ENCODE measurements around the gene ELOVL4.

The ELOVL4 gene

DNA sequence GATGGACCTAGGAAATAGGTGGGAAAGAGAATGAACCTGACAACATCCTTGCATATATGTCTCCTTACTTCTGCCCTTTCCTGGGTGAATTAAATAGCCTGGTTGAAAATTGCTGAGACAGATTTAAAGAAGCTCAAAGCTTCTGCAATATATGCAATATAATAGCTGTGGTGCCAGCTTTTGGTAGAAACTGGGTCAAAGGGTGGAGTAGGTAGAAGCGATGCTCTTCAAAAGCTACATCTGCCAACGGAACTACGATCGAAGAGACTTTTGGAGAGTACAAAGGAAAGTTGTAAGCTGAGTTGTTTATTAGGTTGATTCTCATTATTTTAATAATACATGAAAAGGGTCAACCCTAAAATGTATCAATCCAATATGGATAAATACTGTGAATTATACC, 34.3 kb upstream of the ELOVL4 start:
- DNase-seq (ENCODE audit: low read depth in 2 of 2), result no peak
- TF ChIP-seq, protein P1, sequence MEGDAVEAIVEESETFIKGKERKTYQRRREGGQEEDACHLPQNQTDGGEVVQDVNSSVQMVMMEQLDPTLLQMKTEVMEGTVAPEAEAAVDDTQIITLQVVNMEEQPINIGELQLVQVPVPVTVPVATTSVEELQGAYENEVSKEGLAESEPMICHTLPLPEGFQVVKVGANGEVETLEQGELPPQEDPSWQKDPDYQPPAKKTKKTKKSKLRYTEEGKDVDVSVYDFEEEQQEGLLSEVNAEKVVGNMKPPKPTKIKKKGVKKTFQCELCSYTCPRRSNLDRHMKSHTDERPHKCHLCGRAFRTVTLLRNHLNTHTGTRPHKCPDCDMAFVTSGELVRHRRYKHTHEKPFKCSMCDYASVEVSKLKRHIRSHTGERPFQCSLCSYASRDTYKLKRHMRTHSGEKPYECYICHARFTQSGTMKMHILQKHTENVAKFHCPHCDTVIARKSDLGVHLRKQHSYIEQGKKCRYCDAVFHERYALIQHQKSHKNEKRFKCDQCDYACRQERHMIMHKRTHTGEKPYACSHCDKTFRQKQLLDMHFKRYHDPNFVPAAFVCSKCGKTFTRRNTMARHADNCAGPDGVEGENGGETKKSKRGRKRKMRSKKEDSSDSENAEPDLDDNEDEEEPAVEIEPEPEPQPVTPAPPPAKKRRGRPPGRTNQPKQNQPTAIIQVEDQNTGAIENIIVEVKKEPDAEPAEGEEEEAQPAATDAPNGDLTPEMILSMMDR (IDR thresholded peaks at IDR 0.05; ENCODE audit: low read depth, low read length), result no peak

DNA sequence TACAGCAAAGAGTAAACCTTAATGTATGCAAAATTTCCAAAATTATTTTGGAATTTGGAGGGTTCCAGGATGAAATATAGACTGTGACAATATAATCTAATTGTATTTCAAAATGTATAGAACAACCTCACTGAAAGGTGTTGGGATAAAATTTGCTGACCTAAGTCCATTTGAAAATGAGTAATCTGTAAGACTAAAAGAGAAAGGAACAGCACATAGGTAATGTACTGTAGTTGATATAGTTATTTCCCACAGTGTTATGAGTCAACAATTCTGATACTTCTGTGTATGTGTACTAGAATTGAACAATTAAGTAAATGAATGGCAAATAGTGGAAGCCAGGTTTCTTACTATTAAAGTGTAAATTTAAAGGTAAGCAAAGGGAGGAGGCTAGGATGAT, 23.8 kb upstream of the ELOVL4 start:
- TF ChIP-seq, protein P1 (IDR thresholded peaks at IDR 0.05; ENCODE audit: low read depth, low read length), result no peak
- H3K4me3 ChIP-seq (replicated peaks in 1 of 2; ENCODE audit: low read depth in 2 of 2, low read length in 2 of 2), result no peak overlapping the region
- DNase-seq (ENCODE audit: low read depth in 2 of 2), result no peak

More for the DNA sequence above, 34.3 kb upstream of the ELOVL4 start:
- no peak overlapping the region for H3K4me3 ChIP-seq (replicated peaks in 1 of 2; ENCODE audit: low read depth in 2 of 2, low read length in 2 of 2)

DNA sequence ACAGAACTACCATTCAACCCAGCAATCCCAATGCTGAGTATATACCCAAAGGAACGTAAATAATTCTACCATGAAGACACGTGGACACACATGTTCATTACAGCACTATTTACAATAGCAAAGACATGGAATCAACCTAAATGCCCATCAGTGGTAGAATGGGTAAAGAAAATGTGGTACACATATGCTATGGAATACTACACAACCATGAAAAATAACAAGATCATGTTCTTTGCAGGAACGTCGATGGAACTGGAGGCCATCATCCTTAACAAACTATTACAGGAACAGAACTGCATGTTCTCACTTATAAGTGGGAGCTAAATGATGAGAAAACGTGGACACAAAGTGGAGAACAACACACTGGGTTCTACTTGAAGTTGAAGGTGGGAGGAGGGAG, 22.4 kb upstream of the ELOVL4 start:
- H3K4me3 ChIP-seq (replicated peaks in 1 of 2; ENCODE audit: low read depth in 2 of 2, low read length in 2 of 2), result no peak overlapping the region
- no peak for DNase-seq (ENCODE audit: low read depth in 2 of 2)
- TF ChIP-seq, protein P1 (IDR thresholded peaks at IDR 0.05; ENCODE audit: low read depth, low read length), result no peak

DNA sequence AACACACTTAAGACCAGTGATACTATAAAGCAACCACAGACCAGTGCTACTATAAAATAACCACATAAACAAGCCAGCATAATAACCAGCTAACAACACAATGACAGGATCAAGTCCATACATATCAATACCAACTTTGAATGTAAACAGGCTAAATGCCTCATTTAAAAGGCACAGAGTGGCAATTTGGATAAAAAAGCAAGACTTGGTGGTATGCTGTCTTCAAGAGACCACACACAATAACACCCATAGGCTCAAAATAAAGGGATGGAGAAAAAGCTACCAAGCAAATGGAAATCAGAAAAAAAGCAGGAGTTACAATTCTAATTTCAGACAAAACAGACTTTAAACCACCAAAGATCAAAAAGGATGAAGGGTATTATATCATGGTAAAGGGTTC, 19.8 kb upstream of the ELOVL4 start:
- H3K4me3 ChIP-seq (replicated peaks in 1 of 2; ENCODE audit: low read depth in 2 of 2, low read length in 2 of 2), result no peak overlapping the region
- no peak for DNase-seq (ENCODE audit: low read depth in 2 of 2)
- TF ChIP-seq, protein P1 (IDR thresholded peaks at IDR 0.05; ENCODE audit: low read depth, low read length), result no peak

DNA sequence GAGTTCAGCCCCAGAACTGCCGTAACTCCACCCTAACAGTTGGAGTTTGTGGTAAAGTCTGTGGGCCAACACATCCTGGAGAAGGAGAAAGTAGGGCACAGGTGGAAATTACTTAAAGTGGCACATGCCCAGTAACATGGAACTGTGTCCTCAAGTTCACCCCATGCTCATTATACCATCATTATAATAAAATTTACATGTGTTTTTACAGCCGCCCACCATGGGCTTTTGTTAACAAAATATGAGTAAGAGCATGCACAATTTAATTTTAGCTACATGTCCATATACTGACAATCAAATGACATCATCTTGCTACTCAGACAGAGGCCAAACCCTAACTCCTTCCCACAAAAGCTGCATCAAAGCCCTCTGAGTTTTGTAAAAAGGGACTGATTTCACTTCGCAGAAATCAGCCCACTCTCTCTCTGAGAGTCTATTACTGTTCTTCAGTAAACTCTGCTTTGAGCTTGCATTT, 17.3 kb upstream of the ELOVL4 start:
- H3K4me3 ChIP-seq (replicated peaks in 1 of 2; ENCODE audit: low read depth in 2 of 2, low read length in 2 of 2), result no peak overlapping the region
- TF ChIP-seq, protein P1 (IDR thresholded peaks at IDR 0.05; ENCODE audit: low read depth, low read length), result no peak
- DNase-seq (ENCODE audit: low read depth in 2 of 2), result no peak

DNA sequence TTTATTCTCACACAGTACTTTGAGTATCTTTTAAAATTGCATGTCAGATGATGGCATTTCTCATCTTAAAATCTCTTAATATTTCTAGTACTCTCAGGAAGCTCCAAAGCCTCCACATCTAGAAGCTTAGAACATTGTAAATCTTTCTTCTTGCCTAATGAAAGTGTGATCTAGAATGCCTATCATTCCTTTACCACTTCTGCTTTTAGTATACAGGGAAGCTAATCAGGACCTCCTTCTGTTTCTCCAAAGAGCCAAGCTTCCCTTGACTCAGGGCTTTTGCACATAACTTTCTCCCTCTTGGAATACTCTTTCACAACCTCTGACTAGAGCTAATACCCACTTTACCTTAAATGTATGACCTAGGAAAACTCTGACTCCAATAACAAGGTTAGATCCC, 7.5 kb upstream of the ELOVL4 start:
- DNase-seq (ENCODE audit: low read depth in 2 of 2), result no peak
- TF ChIP-seq, protein P1 (IDR thresholded peaks at IDR 0.05; ENCODE audit: low read depth, low read length), result no peak
- H3K4me3 ChIP-seq (replicated peaks in 1 of 2; ENCODE audit: low read depth in 2 of 2, low read length in 2 of 2), result no peak overlapping the region

DNA sequence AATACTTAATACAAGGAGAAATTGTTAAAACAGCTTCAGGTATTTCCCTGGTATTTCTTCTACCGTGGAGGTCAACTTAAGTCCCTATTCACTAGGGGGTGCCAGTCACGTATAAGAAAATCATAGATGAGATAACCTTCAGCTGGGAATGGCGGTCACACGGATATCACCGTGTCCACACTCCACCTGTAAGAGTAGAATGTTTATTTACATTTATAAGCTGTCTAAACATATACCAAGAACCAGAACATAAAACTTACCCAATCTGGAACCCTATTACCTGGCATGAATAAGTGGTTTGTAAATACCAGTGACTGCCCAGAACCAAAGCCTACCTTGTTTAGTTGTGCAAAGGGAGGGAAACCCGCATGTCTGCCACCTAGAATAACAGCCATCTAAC, 1.9 kb upstream of the ELOVL4 start:
- peak; percentile 79 to 81 for DNase-seq (ENCODE audit: low read depth in 2 of 2)
- no peak overlapping the region for H3K4me3 ChIP-seq (replicated peaks in 1 of 2; ENCODE audit: low read depth in 2 of 2, low read length in 2 of 2)
- TF ChIP-seq, protein P1 (IDR thresholded peaks at IDR 0.05; ENCODE audit: low read depth, low read length), result peak; percentile 46

Measured in cardiac fibroblast (primary cell).